Measurements from ENCODE around the gene GPR87.

GPR87 gene

GRCh38 chr3:151281671-151282324, 34.8 kb downstream of the GPR87 start:
- DNase-seq: no peak

GRCh38 chr3:151278230-151278629, 38.4 kb downstream of the GPR87 start, which contains the start of gene P2RY14:
P2RY14 (minus strand) TSS chr3:151278542; CDS start chr3:151214316, 64,226 bp downstream.
- DNase-seq: no peak

- DNase-seq: no peak
Measured at GRCh38 chr3:151276687-151277042, 40.0 kb downstream of the GPR87 start.

GRCh38 chr3:151276038-151276686, 40.5 kb downstream of the GPR87 start:
- DNase-seq: no peak

DNA sequence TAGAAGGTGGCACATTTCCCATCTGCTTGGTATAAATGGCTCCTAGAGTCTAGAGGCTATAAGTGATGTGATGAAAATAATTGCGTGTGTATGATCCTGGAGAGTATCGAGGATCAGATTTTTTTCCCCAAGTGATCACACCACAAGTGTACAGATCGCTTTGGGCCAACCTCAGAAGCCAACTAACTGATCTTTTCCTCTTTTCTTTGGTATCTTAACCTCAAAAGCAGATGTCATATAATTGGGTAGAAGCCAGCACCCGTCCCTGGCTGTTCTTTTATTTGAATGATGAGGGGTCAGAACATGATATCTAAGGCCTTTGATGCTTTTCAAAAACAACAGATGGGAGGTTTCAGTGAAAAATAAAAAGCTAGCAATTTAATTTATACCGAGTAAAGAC, 41.5 kb downstream of the GPR87 start:
- DNase-seq: no peak

- DNase-seq: no peak
Measured at GRCh38 chr3:151269631-151270030, 47.0 kb downstream of the GPR87 start.

- DNase-seq: no peak
Measured at GRCh38 chr3:151268267-151269235, 48.1 kb downstream of the GPR87 start.

DNA sequence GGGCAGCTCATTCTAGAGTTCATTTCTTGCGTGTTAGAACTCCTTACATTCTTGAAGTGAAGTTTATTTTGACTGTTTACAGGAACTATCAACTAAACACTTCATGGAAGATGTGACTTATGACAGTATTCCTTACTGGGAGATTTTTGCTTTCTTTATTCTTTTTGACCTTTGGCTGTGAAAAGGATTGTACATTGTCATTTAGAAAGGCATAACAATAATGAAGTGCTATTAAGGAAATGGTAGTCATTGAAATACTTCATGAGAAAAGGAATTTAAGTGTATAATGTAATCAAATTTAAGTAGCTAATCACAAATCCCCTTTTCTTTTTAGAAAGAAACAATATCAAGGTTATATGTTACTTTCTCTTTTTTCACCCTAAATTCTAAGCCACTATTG, 49.6 kb downstream of the GPR87 start:
- no peak for DNase-seq

- no peak for DNase-seq
Measured at GRCh38 chr3:151265866-151266265, 50.8 kb downstream of the GPR87 start.

- no peak for DNase-seq
Measured at GRCh38 chr3:151265166-151265565, 51.5 kb downstream of the GPR87 start.

DNA sequence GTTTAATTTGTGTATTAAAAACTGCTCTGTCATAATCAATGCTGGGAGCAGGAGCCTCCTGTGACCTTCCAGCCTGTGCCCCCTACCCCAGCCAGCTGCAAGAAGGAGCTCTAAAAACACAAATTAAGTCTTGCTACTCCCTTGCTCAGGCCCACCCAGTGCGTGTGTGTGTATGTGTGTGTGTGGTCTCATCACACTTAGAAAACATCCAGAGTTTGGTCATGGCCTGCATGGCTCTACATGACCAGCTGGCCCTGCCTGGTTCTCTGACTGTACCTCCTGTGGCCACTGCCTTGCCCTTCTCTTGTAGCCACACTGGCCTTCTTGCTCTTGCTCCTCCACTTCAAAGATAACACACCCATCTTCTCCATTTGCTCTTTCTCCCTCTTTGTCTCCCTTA, 52.0 kb downstream of the GPR87 start:
- DNase-seq: no peak

GRCh38 chr3:151262871-151263525, 53.6 kb downstream of the GPR87 start:
- no peak for DNase-seq

- no peak for DNase-seq
Measured at GRCh38 chr3:151259664-151260063, 57.0 kb downstream of the GPR87 start.

DNA sequence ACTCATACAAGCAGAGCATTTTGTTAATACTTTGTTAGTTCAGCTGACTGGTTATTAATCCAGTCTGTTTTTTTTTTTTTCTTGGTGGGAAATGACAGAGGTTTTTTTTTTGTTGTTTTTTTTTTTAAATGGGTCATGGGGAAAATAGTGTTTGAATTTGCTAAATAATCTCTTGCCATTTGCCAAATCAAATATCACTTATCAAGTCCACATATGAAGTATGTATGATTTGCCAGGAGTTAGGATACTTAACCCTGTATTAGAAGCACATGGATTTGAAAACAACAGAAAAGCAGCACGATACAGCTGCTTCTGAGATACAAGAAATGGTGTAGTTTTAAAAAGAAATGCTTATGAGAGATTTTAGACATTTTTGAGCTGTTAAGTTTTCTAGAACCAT, 59.9 kb downstream of the GPR87 start:
- DNase-seq: no peak

DNA sequence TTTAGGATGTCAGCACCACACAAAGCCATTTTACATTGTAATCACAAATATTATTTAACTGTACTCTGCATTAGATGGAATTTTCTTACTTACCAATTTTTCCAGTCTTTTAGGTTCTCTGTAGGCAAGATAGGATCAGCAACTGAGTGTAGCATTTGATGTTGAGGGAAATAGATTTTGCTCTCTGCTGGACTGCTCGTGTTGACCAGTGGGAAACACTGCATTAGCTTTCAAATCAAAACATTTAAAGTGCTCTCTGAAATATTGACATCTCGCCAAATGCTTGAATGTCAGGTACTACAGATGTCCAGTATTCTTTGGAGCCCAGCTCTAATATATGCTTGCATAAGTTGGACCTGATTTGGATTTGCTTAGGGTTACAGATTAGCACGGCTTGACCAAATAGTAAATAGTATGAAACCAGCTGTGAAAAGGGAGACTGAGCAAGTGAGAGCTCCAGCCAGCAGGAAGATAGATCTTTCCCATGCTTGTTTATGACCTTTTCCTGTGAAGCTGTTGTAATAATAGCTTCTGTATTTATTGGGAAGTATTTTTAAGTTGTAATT, 67.8 kb downstream of the GPR87 start:
- DNase-seq: no peak

All from SHP77 treated with DMSO at 0.1 percent for 48 hours (cell line).